Panc1 (cell line): ENCODE data around the gene SYP. TPM values are rescaled to one million over a fixed set of nuclear protein-coding genes. Genes with fewer than 3 reads are reported as not detected.
"Not testable (repeated sequence)": the region's sequence is repeated elsewhere in the genome, so short reads cannot be mapped to it uniquely, and the experiment has no call there.

Experiments used
- ATAC-seq: fragments of 200-7000 bp; cut with Tn5 transposase; 2 replicates; pipeline ENCODE4 v1.9.1; 2020; ENCODE audit warnings: mild to moderate bottlenecking, moderate library complexity
- BruUV-seq: library from RNA; stranded (reverse); fragments of 400-500 nt; replicated peaks from 2 replicates; lab custom pipeline; 2021; lab: Mats Ljungman, UMichigan
- CTCF ChIA-PET: fragments of 300-600 bp; sonication (Branson Sonifier 250); formaldehyde crosslinking; loops from one replicate; lab custom pipeline; 2022; ENCODE audit warnings: antibody characterized with exemption; lab: Charles Lee
- POLR2A ChIA-PET: fragments of 300-600 bp; sonication (Branson Sonifier 250); formaldehyde crosslinking; loops from one replicate; lab custom pipeline; 2022; ENCODE audit warnings: antibody characterized with exemption; lab: Charles Lee
- DNase-seq: peaks from one replicate; pipeline ENCODE4 v3.0.0-alpha.2; 2010; ENCODE audit warnings: low read depth, low spot score
- H3K27ac ChIP-seq: 2 replicates; pipeline ENCODE4 v1.5.1; 2011; ENCODE audit warnings: mild to moderate bottlenecking, low read length, inconsistent platforms
- H3K27me3 ChIP-seq: fragments of 200-500 bp; sonication (Bioruptor generic); 2 replicates; pipeline ENCODE4 v1.6.0; 2014; ENCODE audit warnings: low read length, inconsistent platforms; ENCODE audit not compliant: control insufficient read depth, insufficient read depth
- H3K36me3 ChIP-seq: fragments of 200-500 bp; sonication (Bioruptor generic); 2 replicates; pipeline ENCODE4 v1.5.1; 2014; ENCODE audit warnings: inconsistent platforms, mild to moderate bottlenecking, low read length, moderate library complexity; ENCODE audit not compliant: control insufficient read depth, insufficient read depth
- H3K4me1 ChIP-seq: 2 replicates; pipeline ENCODE4 v1.5.1; 2011; ENCODE audit warnings: inconsistent platforms, mild to moderate bottlenecking, low read length, moderate library complexity; ENCODE audit not compliant: control insufficient read depth, insufficient read depth
- H3K4me3 ChIP-seq, 2 experiments: 2 replicates each; pipeline ENCODE4 v1.5.1; 2011 to 2012; ENCODE audit warnings: low read depth in 2 of 2, low read length in 2 of 2, mild to moderate bottlenecking in 2 of 2, inconsistent platforms in 1 of 2, moderate library complexity in 1 of 2
- H3K9me3 ChIP-seq: fragments of 200-500 bp; sonication (Bioruptor generic); 2 replicates; pipeline ENCODE4 v1.5.1; 2014; ENCODE audit warnings: low read depth, mild to moderate bottlenecking, inconsistent platforms, low read length, moderate library complexity; ENCODE audit not compliant: control insufficient read depth, insufficient read depth
- CTCF ChIP-seq: fragments of 450-650 bp; IDR thresholded peaks from 2 replicates; pipeline ENCODE4 v1.5.1; 2017; ENCODE audit warnings: mild to moderate bottlenecking
- POLR2AphosphoS5 ChIP-seq: IDR thresholded peaks from 2 replicates; pipeline ENCODE4 v1.6.1; 2012; ENCODE audit warnings: mild to moderate bottlenecking, low read depth, low read length, moderate library complexity
- REST ChIP-seq, 2 experiments: IDR thresholded peaks; 2 replicates each; pipeline ENCODE4 v1.6.1; 2011 to 2012; ENCODE audit warnings: low read depth in 2 of 2, control low read depth in 1 of 2, low read length in 1 of 2, mild to moderate bottlenecking in 1 of 2, moderate library complexity in 1 of 2; ENCODE audit not compliant: insufficient read depth in 1 of 2
- SIN3A ChIP-seq: IDR thresholded peaks from 2 replicates; pipeline ENCODE4 v1.6.1; 2012; ENCODE audit warnings: low read depth, mild to moderate bottlenecking, low read length, moderate library complexity, borderline replicate concordance; ENCODE audit not compliant: insufficient read depth
- TCF7L2 ChIP-seq: IDR thresholded peaks from 2 replicates; pipeline ENCODE4 v1.6.1; 2011; ENCODE audit warnings: mild to moderate bottlenecking, low read depth, low read length, inconsistent platforms
- in situ Hi-C: cut with HindIII; loops from 2 replicates; pipeline ENCODE4 v1.10.0; 2016; ENCODE audit warnings: low sequenced_read_pairs, low pct_unique_long_range_greater_than_20kb
- intact Hi-C: fragments of 100-400 bp; cut with micrococcal nuclease; formaldehyde crosslinking; loops from one replicate; pipeline ENCODE4 v1.10.0; 2022; ENCODE audit not compliant: unreplicated experiment
- total RNA-seq: library from RNA; stranded (reverse); gene quantifications from one replicate; pipeline ENCODE4 v1.2.1, GENCODE V29; 2021; ENCODE audit not compliant: unreplicated experiment

Gene SYP
- total RNA-seq, 1 experiment from 2014 or later, result 12.4 TPM

- intact Hi-C loops, result no loop called here
- Histone ChIP-seq H3K9me3 (no peaks in the 10 kb centered on the region), H3K36me3 (no peaks in the 10 kb centered on the region), H3K27ac (peak overlapping the region; percentile 82), H3K27me3 (no peaks in the 10 kb centered on the region), H3K4me1 (peaks cover 4% of the 10 kb centered on the region; the same call in 1 of the 2 replicates), H3K4me3 (peak overlapping the region; percentile 45 to 57)
- ATAC-seq (peak; percentile 57), DNase-seq (no peak)
- POLR2A ChIA-PET, result no interaction called here
- in situ Hi-C loops, result no loop called here
- no peak for TF ChIP-seq SIN3A
- no peak for TF ChIP-seq CTCF
- TF ChIP-seq TCF7L2, result no peak
- TF ChIP-seq REST (IDR thresholded peaks at IDR 0.05; ENCODE audit: insufficient read depth in 1 of 2, low read depth in 2 of 2, low read length in 1 of 2), result no peak
- TF ChIP-seq POLR2AphosphoS5, result no peak
- BruUV-seq, result TSS peak; percentile 84
- CTCF ChIA-PET, result interaction anchor here (0.6 to 1.2 kb wide), 7 partner anchors 9 to 418 kb away, joined by 3 to 8 read pairs (median 3); no protein-coding TSS in a partner anchor
Measured at GRCh38 chrX:49155243-49155899, 44.6 kb downstream of the SYP start.

- H3K4me3 ChIP-seq, result no peak overlapping the region
- DNase-seq (no peak), ATAC-seq (no peak)
- ChIA-PET CTCF (interaction anchor here (0.6 kb wide), 1 partner anchor 54 kb away, joined by 4 read pairs; no protein-coding TSS in a partner anchor), POLR2A (interaction anchor here (0.7 kb wide), 1 partner anchor 61 kb away, joined by 3 read pairs; no protein-coding TSS in a partner anchor)
- intact Hi-C loops (no loop called here), in situ Hi-C loops (no loop called here)
- H3K4me1 ChIP-seq, result peaks cover 4% of the 10 kb centered on the region; the same call in 1 of the 2 replicates
- TF ChIP-seq SIN3A, result no peak
- no peak for TF ChIP-seq CTCF
- TF ChIP-seq REST (IDR thresholded peaks at IDR 0.05; ENCODE audit: insufficient read depth in 1 of 2, low read depth in 2 of 2, low read length in 1 of 2), result no peak
- TF ChIP-seq POLR2AphosphoS5, result no peak
- TF ChIP-seq TCF7L2, result no peak
- no peaks in the 10 kb centered on the region for H3K36me3 ChIP-seq
- no peaks in the 10 kb centered on the region for H3K27me3 ChIP-seq
- no TSS peak for BruUV-seq
- no peaks in the 10 kb centered on the region for H3K9me3 ChIP-seq
- no peak overlapping the region for H3K27ac ChIP-seq
Measured at GRCh38 chrX:49153467-49153866, 46.5 kb downstream of the SYP start.

- ATAC-seq, H3K4me1 ChIP-seq, DNase-seq, H3K27me3 ChIP-seq, POLR2A ChIA-PET, BruUV-seq, H3K27ac ChIP-seq, intact Hi-C loops, in situ Hi-C loops, H3K9me3 ChIP-seq, H3K4me3 ChIP-seq, CTCF ChIA-PET, H3K36me3 ChIP-seq: not testable (repeated sequence)
Measured at GRCh38 chrX:49149291-49149690, 50.7 kb downstream of the SYP start.
